SHP77 (cell line): Measurements from ENCODE around the gene CELA3B.
"Not testable (repeated sequence)": the region's sequence is repeated elsewhere in the genome, so short reads cannot be mapped to it uniquely, and the experiment has no call there.

Experiments
- DNase-seq, 2 experiments: peaks; one replicate each; lab custom pipeline; 2025; lab: John Stamatoyannopoulos, UW

CELA3B gene

GRCh38 chr1:21942959-21943640 is 33.7 kb upstream of the CELA3B start:
- not testable (repeated sequence) for DNase-seq

GRCh38 chr1:21944733-21945073 is 32.1 kb upstream of the CELA3B start:
- DNase-seq: no peak

GRCh38 chr1:21946836-21947587 is 29.8 kb upstream of the CELA3B start:
- no peak for DNase-seq

- no peak for DNase-seq
These were observed 26.1 kb upstream of the CELA3B start for GRCh38 chr1:21950734-21951133.

DNA sequence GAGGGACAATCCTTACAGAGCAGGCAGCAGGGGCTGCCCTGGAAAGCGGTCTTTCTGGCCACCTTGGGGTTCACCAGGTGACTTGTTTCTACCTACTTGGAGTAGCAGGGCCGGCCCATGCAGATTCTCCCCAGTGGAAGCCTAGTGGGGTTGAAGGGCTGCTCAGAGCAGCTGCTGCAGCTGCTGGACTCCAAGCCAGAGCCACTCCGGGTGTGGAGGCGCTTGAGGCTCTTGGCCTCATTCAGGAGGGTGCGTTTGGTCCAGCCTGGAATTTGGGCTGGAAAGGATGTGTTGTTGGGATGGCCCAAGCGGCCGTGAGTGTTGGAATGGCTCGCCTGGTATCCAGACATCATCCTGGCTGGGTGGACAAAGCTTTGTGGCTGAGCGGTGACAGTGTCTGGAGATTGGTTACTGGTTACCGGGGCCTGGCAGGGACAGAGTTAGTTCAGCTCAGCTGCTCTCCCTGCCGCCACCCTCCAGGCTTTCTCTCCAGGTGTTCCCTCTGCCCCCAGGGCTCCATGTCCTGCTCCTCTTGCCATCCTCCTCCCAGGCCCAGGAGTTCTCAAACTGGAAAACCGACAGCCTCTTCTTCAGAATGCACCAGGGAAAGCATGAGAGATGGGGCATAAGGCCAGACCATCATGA is 25.5 kb upstream of the CELA3B start:
- no peak for DNase-seq

DNA sequence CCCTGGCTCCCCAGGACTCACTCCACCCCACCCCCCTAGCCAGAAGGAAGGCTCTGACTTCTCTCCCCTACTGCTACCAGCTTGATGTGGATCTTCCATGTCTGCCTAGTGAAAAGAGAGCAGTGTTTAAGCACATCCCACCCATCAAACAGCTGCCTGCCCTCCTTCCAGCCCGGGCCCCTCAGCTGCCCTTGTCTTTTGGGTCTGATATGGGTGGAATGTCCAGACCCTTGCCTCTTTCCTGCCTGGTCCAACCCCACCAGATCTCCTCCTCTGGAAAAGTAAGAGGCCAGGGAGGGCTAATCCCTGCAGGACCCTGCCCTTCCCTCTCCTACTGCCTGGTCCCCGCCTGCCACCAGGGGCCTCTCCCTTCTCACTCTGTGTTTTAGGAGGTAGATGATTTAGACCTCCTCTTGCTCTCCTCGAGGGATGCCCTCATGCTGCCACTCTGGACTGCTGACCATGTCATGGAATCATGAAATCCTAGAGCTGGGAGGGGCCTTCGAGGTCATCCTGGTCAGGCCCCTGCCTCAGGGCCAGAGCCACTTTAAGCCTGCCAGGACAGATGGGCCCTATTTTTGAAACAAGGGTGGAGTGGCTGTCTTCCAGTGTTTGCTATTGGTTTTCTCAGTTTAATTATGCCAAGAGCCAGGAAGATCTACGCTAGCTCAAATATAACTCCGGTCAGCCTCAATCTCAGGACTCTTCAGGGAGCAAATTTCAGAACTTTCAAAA is 23.9 kb upstream of the CELA3B start:
- no peak for DNase-seq

- DNase-seq: no peak
These were observed 21.8 kb upstream of the CELA3B start for GRCh38 chr1:21955058-21955457.

DNA sequence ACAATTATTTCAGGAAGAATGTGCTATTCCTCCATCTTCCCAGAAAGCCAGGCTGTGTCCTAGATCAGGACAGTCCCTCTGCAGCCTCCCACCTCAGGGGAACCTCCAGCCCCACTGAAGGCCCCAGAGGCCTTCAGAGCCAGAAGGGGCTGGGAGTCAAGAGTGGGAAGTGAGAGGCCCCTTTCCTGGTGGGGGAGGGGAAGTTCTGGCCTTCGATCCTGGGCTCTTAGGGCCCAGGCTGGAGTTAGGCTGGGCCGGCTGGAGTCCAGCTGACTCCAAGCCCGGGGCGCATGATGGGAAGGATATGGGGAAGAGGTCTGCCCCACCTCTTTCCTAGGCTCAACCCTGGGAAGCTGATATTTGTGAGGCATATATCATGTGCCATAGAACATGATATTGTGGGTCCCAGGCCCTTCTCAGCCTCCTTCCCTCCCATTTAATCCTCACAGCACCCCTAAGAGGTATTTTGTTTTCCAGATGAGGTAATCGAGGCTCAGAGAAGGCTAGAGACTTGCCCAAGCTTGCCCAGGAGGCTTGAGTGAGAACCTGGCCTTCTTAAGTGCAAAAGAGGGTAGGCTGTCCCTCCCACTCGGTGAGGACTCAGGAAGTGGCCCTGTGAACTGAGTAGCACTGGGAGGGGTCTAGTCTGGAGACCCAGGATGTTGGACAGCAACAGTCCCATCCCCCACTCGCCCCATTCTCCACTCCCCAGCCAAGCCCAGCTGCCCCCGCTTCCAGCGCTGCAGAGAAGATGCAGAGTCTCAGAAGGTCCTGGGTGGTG is 21.1 kb upstream of the CELA3B start:
- DNase-seq: no peak

DNA sequence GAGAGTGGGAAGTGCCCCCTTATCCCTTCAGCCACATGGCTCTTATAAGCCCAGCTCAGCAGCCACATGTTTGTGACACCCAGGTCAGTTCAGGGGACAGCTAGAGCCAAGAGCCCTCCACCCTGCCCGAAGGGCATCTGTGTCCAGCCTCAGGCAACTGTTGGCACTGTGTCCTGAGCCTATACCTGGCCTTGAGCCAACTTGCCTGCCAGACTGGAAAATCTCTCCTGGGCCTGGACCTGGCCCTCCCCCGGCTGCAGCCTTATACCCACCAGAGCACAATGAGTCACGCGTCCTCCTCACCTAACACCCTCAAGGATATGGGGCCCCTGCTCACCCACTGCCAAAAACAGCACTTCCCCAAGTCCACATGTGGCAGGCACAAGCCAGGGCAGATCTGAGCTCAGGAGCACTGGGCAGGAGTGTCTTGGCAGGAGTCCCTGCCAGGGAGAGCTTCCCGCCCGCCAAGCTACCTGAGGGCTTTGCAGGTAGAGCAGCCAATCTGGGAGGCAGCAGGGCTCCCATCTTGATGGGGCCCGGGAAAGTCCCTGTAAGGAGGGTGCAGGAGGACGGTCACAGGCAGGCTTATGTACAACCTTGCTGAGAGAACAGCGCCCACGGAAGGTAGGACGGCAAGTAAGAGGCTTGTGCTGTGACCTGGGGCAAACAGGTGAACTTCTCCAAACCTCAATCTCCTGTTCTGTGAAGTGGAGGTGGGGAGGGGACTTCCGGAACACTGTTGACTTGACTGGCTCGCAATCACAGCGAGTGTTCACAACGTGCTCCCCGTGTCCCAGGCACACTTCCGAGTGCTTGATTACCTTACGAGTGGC is 19.9 kb upstream of the CELA3B start:
- peak in 1 of 2 experiments; percentile 26 for DNase-seq

DNA sequence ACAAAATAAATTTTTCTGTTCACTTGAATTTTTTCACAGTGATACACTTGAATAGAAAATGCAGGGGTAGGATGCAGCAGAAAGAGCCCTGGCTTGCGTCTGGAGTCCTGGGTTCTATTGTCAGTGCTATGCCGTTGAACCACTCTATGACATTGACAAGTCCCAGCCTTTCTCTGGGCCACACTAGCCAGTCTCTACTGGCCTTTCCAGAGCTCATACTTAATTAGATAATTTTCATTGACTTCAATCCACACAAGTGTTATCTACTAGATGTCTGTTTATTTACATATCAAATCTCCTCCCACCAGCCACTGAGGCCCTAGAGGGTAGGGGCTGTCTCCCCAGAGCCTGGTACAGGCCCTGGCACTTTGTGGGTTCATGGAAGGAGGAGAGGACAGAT is 15.5 kb upstream of the CELA3B start:
- DNase-seq: no peak

DNA sequence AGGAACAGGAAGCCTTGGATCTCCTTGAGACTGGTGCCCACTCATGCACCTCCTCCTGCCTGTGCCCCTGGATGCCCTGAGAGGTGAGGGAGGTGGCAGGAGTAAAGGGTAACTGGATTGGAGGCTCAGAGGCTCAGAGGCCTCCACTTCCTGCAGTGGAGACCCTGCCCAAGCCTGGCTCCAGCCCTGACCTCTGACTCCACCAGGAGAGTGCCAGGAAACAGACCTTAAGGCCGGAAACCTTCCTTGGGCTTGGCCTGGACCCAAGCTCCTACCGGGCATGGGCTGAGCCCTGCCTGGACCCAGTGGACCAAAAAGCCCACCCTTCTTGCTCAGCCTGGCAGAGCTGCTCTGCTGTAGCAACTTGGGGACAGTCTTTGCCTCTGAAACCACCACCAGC is 15.0 kb upstream of the CELA3B start:
- DNase-seq: no peak

- DNase-seq: peak; percentile 51 to 57
These were observed 13.2 kb upstream of the CELA3B start for GRCh38 chr1:21963477-21964217.

DNA sequence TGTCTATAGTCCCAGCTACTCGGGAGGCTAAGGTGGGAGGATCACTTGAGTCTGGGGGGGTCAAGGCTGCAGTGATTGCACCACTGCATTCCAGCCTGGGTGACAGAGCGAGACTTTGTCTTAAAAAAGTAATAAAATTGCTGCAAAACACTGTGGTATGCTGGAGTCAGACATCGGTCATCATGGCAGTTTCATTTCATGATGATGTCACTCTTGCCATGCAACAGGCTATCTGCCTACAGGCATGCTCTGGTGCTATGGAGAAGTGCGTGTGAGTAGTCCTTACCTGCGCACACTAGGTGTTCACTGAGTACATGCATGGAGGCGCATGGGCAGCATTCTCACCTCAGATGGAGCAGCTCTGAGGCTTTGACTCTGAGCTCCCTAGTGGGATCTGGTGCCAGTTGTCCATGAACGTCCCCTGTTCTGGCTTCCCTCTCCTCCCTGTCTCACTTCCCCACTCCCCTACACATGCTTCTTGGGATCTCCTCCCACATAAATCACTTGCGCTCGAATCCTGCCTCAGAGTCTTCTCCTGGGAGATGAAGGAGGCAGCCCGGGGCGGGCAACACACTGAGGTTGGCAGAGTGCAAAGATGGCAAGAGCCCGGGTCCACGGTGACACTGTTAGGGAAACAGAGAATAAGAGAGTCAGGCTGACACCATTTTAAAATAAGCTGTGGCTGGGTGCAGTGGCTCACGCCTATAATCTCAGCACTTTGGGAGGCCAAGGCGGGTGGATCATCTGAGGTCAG is 10.4 kb upstream of the CELA3B start:
- no peak for DNase-seq

DNA sequence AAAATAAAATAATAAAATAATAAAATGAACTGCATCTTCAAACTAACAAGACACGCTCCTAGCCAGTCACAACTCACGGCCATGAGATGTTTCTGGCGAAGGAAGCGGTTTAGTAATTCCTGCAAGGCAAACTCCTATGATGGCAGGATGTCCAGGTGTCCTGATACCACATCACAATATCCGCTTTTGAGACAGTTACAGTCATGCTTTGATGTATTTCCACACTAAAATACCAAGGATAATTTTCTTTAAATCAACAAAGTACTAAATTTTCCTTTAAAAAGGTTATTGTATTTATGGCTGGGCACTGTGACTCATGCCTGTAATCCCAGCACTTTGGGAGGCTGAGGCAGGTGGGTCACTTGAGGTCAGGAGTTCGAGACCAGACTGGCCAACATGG is 9.6 kb upstream of the CELA3B start:
- not testable (repeated sequence) for DNase-seq

GRCh38 chr1:21969066-21969465 is 7.8 kb upstream of the CELA3B start:
- DNase-seq: not testable (repeated sequence)

DNA sequence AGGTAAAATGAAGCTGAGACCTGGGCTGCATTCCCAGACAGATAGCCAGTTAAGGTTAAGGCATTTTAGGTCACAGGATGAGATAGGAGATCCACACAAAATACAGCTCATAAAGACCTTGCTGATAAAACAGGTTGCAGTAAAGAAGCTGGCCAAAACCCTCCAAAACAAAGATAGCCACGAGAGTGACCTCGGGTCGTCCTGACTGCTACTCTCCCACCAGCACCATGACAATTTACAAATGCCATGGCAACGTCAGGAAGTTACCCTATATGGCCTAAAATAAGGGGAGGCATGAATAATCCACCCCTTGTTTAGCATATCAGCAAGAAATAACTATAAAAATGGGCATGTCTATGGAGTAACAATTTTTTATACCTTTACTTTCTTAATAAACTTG is 6.3 kb upstream of the CELA3B start:
- DNase-seq: not testable (repeated sequence)

DNA sequence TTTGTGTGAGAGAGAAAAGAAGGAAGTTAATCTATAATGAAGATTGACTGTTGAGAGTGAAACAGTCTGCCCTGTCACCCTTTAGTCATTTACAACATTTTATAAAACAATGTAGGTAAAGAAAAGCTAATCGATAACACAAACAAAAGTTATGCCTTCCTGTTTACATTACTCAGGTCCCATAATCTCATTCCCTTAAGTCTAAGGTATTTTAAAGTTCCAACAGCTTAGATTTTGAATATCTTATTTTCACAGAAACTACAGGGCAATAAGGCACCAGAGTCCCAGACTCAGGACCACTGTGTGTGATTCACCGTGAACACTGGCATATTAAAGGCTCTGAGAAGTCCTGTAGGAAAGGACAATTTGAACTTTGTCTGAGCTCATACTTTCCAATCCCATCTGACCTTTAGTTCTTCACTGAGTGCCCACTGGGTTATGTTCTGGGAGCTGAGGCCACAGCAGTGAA is 3.8 kb upstream of the CELA3B start:
- DNase-seq: not testable (repeated sequence)

- DNase-seq: not testable (repeated sequence)
These were observed 2.9 kb upstream of the CELA3B start for GRCh38 chr1:21973948-21974347.

GRCh38 chr1:21974699-21975098 is 2.1 kb upstream of the CELA3B start:
- peak; percentile 74 to 87 for DNase-seq
